Mesothelial cell of epicardium (in vitro differentiated cells): ENCODE measurements around the gene MLN. TPM values are rescaled to one million over a fixed set of nuclear protein-coding genes. Genes with fewer than 3 reads are reported as not detected.
A peak's percentile ranks its signal among the peaks of the same experiment; 100 is the strongest.

ENCODE experiments used
- DNase-seq, 2 experiments: peaks; one replicate each; pipeline ENCODE4 v3.0.0; 2021; ENCODE audit warnings: low spot score in 2 of 2; ENCODE audit not compliant: unreplicated experiment in 2 of 2
- H3K27ac Mint-ChIP-seq: 2 replicates; pipeline ENCODE4 v1.8.0; 2021; ENCODE audit warnings: mixed read lengths
- H3K27me3 Mint-ChIP-seq: 2 replicates; pipeline ENCODE4 v1.8.0; 2021; ENCODE audit warnings: low read depth, mixed read lengths
- H3K36me3 Mint-ChIP-seq: 2 replicates; pipeline ENCODE4 v1.8.0; 2021; ENCODE audit warnings: mixed read lengths
- H3K4me1 Mint-ChIP-seq: 2 replicates; pipeline ENCODE4 v1.8.0; 2021; ENCODE audit warnings: mixed read lengths
- H3K4me3 Mint-ChIP-seq: 2 replicates; pipeline ENCODE4 v1.8.0; 2021; ENCODE audit warnings: mild to moderate bottlenecking, moderate library complexity, mixed read lengths
- H3K9me3 Mint-ChIP-seq: 2 replicates; pipeline ENCODE4 v1.8.0; 2021; ENCODE audit warnings: mixed read lengths
- CTCF ChIP-seq: fragments of 200-600 bp; sonication (generic); IDR thresholded peaks from one replicate; pipeline ENCODE4 v1.5.0; 2021; ENCODE audit warnings: antibody characterized with exemption; ENCODE audit not compliant: unreplicated experiment
- total RNA-seq: library from RNA; stranded (reverse); gene quantifications from 3 replicates; pipeline ENCODE4 v1.2.1, GENCODE V29; 2021

The MLN gene
- total RNA-seq, 1 donor from 2014 or later: not detected

GRCh38 chr6:33827546-33828451 lies 24.0 kb upstream of the MLN start:
- no peak for TF ChIP-seq CTCF
- Mint-ChIP-seq H3K9me3 (no peaks in the 10 kb centered on the region), H3K36me3 (no peaks in the 10 kb centered on the region)

DNA sequence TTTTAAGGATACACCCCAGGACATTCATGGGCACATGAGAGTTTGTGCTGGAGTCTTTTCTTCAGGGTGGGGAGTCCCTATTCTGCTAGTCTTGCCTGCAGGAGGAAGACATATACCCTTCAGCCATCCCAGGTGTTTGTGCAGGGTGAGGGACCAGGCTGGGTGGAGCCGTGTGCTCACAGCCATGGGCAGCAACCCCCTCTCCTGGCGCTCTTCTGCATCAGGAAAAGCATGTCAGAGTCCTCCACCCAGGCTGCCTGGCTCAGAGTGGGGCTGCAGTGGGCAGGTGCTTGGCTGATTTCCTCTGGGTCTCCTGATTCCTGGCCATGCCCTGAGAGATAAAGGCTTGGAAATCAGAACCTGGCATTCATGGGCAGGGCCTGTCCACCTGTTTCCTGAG lies 22.7 kb upstream of the MLN start:
- Mint-ChIP-seq H3K27ac (no peak overlapping the region), H3K4me1 (peaks cover 5% of the 10 kb centered on the region), H3K36me3 (no peaks in the 10 kb centered on the region), H3K9me3 (no peaks in the 10 kb centered on the region), H3K4me3 (no peak overlapping the region), H3K27me3 (peaks cover 33% of the 10 kb centered on the region)
- DNase-seq: no peak
- TF ChIP-seq CTCF: no peak

More at GRCh38 chr6:33827546-33828451, 24.0 kb upstream of the MLN start:
- H3K4me3 Mint-ChIP-seq: no peak overlapping the region
- H3K27me3 Mint-ChIP-seq: peaks cover 32% of the 10 kb centered on the region
- peaks cover 5% of the 10 kb centered on the region for H3K4me1 Mint-ChIP-seq
- DNase-seq: no peak
- no peak overlapping the region for H3K27ac Mint-ChIP-seq

- Mint-ChIP-seq H3K4me3 (no peak overlapping the region), H3K27ac (peak overlapping the region; percentile 4), H3K4me1 (peaks cover 5% of the 10 kb centered on the region), H3K9me3 (no peaks in the 10 kb centered on the region), H3K27me3 (peaks cover 28% of the 10 kb centered on the region), H3K36me3 (no peaks in the 10 kb centered on the region)
- DNase-seq: no peak
- TF ChIP-seq CTCF: no peak
Observed at GRCh38 chr6:33824461-33825154, 20.8 kb upstream of the MLN start.

- no peak for DNase-seq
- Mint-ChIP-seq H3K36me3 (no peaks in the 10 kb centered on the region), H3K9me3 (no peaks in the 10 kb centered on the region), H3K4me1 (peaks cover 5% of the 10 kb centered on the region), H3K27me3 (peaks cover 30% of the 10 kb centered on the region), H3K4me3 (no peak overlapping the region), H3K27ac (no peak overlapping the region)
- no peak for TF ChIP-seq CTCF
Observed at GRCh38 chr6:33823806-33824205, 20.0 kb upstream of the MLN start.

GRCh38 chr6:33822575-33823395 lies 19.0 kb upstream of the MLN start:
- TF ChIP-seq CTCF: no peak
- H3K4me1 Mint-ChIP-seq: peaks cover 5% of the 10 kb centered on the region
- no peak overlapping the region for H3K27ac Mint-ChIP-seq
- DNase-seq: no peak
- H3K27me3 Mint-ChIP-seq: peaks cover 27% of the 10 kb centered on the region
- no peaks in the 10 kb centered on the region for H3K9me3 Mint-ChIP-seq
- no peak overlapping the region for H3K4me3 Mint-ChIP-seq
- H3K36me3 Mint-ChIP-seq: no peaks in the 10 kb centered on the region
